WTC11 (cell line): Measurements from ENCODE around the gene CASP3.

ENCODE experiments used
- CTCF ChIP-seq: fragments of 200-600 bp; IDR thresholded peaks from 2 replicates; pipeline ENCODE4 v1.8.0; 2022; ENCODE audit warnings: antibody characterized with exemption
- E2F5 ChIP-seq: sonication (generic); formaldehyde crosslinking; IDR thresholded peaks from 2 replicates; pipeline ENCODE4 v1.8.1; 2022; ENCODE audit warnings: mild to moderate bottlenecking, moderate library complexity, missing genetic modification reagents
- GABPB1 ChIP-seq: sonication (generic); formaldehyde crosslinking; IDR thresholded peaks from 2 replicates; pipeline ENCODE4 v1.8.1; 2023; ENCODE audit warnings: mild to moderate bottlenecking, missing genetic modification reagents
- GRHL2 ChIP-seq: fragments of 250-450 bp; sonication (Bioruptor Pico); IDR thresholded peaks from 2 replicates; pipeline ENCODE4 v1.8.0; 2022; ENCODE audit warnings: mild to moderate bottlenecking, moderate library complexity; ENCODE audit not compliant: insufficient replicate concordance, severe bottlenecking
- NFE2L1 ChIP-seq: sonication (generic); formaldehyde crosslinking; IDR thresholded peaks from 2 replicates; pipeline ENCODE4 v1.8.1; 2023; ENCODE audit warnings: missing genetic modification reagents
- NR2C2 ChIP-seq: sonication (generic); formaldehyde crosslinking; IDR thresholded peaks from 2 replicates; pipeline ENCODE4 v1.8.0; 2022; ENCODE audit warnings: mild to moderate bottlenecking, missing genetic modification reagents
- SP1 ChIP-seq: sonication (generic); formaldehyde crosslinking; conservative IDR thresholded peaks from 2 replicates; pipeline ENCODE4 v1.8.1; 2022; ENCODE audit warnings: missing genetic modification reagents
- TEAD1 ChIP-seq: sonication (generic); formaldehyde crosslinking; IDR thresholded peaks from 2 replicates; pipeline ENCODE4 v1.8.0; 2022; ENCODE audit warnings: mild to moderate bottlenecking, missing genetic modification reagents
- TF ChIP-seq, protein P1 (sequence below): sonication (generic); formaldehyde crosslinking; IDR thresholded peaks from 2 replicates; pipeline ENCODE4 v1.8.0; 2022; ENCODE audit warnings: mild to moderate bottlenecking, missing genetic modification reagents
- TF ChIP-seq, protein P2 (sequence below): sonication (generic); formaldehyde crosslinking; IDR thresholded peaks from 2 replicates; pipeline ENCODE4 v1.8.1; 2023; ENCODE audit warnings: mild to moderate bottlenecking, missing genetic modification reagents, moderate library complexity
- TF ChIP-seq, protein P3 (sequence below): sonication (generic); formaldehyde crosslinking; IDR thresholded peaks from 2 replicates; pipeline ENCODE4 v1.8.1; 2023; ENCODE audit warnings: mild to moderate bottlenecking, missing genetic modification reagents, borderline replicate concordance

- TF ChIP-seq SP1 (no peak), GRHL2 (CRISPR knock-in tag) (no peak), CTCF (no peak), NR2C2 (CRISPR knock-in tag) (no peak), GABPB1 (CRISPR knock-in tag) (no peak), NFE2L1 (CRISPR knock-in tag) (no peak), TEAD1 (CRISPR knock-in tag) (no peak), E2F5 (CRISPR knock-in tag) (no peak)
- TF ChIP-seq, protein P1, sequence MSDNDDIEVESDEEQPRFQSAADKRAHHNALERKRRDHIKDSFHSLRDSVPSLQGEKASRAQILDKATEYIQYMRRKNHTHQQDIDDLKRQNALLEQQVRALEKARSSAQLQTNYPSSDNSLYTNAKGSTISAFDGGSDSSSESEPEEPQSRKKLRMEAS (CRISPR knock-in tag) = no peak
- TF ChIP-seq, protein P2, sequence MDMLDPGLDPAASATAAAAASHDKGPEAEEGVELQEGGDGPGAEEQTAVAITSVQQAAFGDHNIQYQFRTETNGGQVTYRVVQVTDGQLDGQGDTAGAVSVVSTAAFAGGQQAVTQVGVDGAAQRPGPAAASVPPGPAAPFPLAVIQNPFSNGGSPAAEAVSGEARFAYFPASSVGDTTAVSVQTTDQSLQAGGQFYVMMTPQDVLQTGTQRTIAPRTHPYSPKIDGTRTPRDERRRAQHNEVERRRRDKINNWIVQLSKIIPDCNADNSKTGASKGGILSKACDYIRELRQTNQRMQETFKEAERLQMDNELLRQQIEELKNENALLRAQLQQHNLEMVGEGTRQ (CRISPR knock-in tag) = no peak
- TF ChIP-seq, protein P3, sequence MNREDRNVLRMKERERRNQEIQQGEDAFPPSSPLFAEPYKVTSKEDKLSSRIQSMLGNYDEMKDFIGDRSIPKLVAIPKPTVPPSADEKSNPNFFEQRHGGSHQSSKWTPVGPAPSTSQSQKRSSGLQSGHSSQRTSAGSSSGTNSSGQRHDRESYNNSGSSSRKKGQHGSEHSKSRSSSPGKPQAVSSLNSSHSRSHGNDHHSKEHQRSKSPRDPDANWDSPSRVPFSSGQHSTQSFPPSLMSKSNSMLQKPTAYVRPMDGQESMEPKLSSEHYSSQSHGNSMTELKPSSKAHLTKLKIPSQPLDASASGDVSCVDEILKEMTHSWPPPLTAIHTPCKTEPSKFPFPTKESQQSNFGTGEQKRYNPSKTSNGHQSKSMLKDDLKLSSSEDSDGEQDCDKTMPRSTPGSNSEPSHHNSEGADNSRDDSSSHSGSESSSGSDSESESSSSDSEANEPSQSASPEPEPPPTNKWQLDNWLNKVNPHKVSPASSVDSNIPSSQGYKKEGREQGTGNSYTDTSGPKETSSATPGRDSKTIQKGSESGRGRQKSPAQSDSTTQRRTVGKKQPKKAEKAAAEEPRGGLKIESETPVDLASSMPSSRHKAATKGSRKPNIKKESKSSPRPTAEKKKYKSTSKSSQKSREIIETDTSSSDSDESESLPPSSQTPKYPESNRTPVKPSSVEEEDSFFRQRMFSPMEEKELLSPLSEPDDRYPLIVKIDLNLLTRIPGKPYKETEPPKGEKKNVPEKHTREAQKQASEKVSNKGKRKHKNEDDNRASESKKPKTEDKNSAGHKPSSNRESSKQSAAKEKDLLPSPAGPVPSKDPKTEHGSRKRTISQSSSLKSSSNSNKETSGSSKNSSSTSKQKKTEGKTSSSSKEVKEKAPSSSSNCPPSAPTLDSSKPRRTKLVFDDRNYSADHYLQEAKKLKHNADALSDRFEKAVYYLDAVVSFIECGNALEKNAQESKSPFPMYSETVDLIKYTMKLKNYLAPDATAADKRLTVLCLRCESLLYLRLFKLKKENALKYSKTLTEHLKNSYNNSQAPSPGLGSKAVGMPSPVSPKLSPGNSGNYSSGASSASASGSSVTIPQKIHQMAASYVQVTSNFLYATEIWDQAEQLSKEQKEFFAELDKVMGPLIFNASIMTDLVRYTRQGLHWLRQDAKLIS (CRISPR knock-in tag) = no peak
These were observed 49.6 kb downstream of the CASP3 start for GRCh38 chr4:184599492-184600135.
